VCaP (cell line): ENCODE data around the gene ZPR1.

Experiments used
- H3K27ac ChIP-seq: fragments of 450-650 bp; 2 replicates; pipeline ENCODE4 v1.5.1; 2017
- TF ChIP-seq, protein P1 (sequence below): fragments of 450-650 bp; conservative IDR thresholded peaks from 2 replicates; pipeline ENCODE4 v1.5.1; 2017; ENCODE audit warnings: mild to moderate bottlenecking, moderate library complexity

Gene ZPR1

GRCh38 chr11:116832350-116833290, 44.8 kb upstream of the ZPR1 start:
- H3K27ac ChIP-seq: no peak overlapping the region
- TF ChIP-seq, protein P1, sequence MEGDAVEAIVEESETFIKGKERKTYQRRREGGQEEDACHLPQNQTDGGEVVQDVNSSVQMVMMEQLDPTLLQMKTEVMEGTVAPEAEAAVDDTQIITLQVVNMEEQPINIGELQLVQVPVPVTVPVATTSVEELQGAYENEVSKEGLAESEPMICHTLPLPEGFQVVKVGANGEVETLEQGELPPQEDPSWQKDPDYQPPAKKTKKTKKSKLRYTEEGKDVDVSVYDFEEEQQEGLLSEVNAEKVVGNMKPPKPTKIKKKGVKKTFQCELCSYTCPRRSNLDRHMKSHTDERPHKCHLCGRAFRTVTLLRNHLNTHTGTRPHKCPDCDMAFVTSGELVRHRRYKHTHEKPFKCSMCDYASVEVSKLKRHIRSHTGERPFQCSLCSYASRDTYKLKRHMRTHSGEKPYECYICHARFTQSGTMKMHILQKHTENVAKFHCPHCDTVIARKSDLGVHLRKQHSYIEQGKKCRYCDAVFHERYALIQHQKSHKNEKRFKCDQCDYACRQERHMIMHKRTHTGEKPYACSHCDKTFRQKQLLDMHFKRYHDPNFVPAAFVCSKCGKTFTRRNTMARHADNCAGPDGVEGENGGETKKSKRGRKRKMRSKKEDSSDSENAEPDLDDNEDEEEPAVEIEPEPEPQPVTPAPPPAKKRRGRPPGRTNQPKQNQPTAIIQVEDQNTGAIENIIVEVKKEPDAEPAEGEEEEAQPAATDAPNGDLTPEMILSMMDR: no peak

- TF ChIP-seq, protein P1: no peak
- H3K27ac ChIP-seq: no peak overlapping the region
Observed at GRCh38 chr11:116831790-116832349, 44.0 kb upstream of the ZPR1 start.

DNA sequence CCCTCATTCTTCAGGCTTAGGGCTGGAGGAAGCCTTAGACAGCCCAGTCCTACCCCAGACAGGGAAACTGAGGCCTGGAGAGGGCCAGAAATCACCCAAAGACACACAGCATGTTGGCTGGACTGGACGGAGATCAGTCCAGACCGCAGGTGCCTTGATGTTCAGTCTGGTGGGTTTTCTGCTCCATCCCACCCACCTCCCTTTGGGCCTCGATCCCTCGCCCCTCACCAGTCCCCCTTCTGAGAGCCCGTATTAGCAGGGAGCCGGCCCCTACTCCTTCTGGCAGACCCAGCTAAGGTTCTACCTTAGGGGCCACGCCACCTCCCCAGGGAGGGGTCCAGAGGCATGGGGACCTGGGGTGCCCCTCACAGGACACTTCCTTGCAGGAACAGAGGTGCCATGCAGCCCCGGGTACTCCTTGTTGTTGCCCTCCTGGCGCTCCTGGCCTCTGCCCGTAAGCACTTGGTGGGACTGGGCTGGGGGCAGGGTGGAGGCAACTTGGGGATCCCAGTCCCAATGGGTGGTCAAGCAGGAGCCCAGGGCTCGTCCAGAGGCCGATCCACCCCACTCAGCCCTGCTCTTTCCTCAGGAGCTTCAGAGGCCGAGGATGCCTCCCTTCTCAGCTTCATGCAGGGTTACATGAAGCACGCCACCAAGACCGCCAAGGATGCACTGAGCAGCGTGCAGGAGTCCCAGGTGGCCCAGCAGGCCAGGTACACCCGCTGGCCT, 42.5 kb upstream of the ZPR1 start:
- H3K27ac ChIP-seq: no peak overlapping the region

GRCh38 chr11:116829525-116830183, 41.8 kb upstream of the ZPR1 start, which contains the start of gene APOC3:
Gene APOC3, plus strand, starts transcription at chr11:116829907. Its CDS starts 676 bp downstream, at chr11:116830583.
- TF ChIP-seq, protein P1: no peak
- H3K27ac ChIP-seq: no peak within 1 kb of the TSS

More for the DNA sequence above, 42.5 kb upstream of the ZPR1 start:
- TF ChIP-seq, protein P1: no peak

- TF ChIP-seq, protein P1: no peak
- no peak overlapping the region for H3K27ac ChIP-seq
Observed at GRCh38 chr11:116828632-116829524, 41.1 kb upstream of the ZPR1 start.

GRCh38 chr11:116827461-116827860, 39.6 kb upstream of the ZPR1 start:
- H3K27ac ChIP-seq: no peak overlapping the region
- TF ChIP-seq, protein P1: no peak
